Lung (tissue), 12 donors: ENCODE results near the gene PTGER3. TPM values are rescaled to one million over a fixed set of nuclear protein-coding genes. Genes with fewer than 3 reads are reported as not detected.

Experiments
- ATAC-seq: fragments of 200-7000 bp; cut with Tn5 transposase; one replicate; pipeline ENCODE4 v1.9.1; 2020; ENCODE audit warnings: moderate number of reproducible peaks; ENCODE audit not compliant: insufficient read depth, low FRiP score
- DNase-seq, 3 donors: peaks; one replicate each; pipeline ENCODE4 v3.0.0-alpha.2; 2013 to 2017
- H3K27ac ChIP-seq, 2 donors: one replicate each; pipeline ENCODE4 v1.5.1; 2013; ENCODE audit warnings: mild to moderate bottlenecking in 2 of 2, moderate library complexity in 2 of 2, control low read depth in 1 of 2, inconsistent platforms in 1 of 2, low read depth in 1 of 2, low read length in 1 of 2
- H3K27me3 ChIP-seq, 3 donors: one replicate each; pipeline ENCODE4 v1.5.1; 2013; ENCODE audit warnings: low read length in 2 of 3; ENCODE audit not compliant: control insufficient read depth in 3 of 3, insufficient read depth in 3 of 3
- H3K36me3 ChIP-seq, 4 donors: one replicate each; pipeline ENCODE4 v1.5.1; 2013; ENCODE audit warnings: low read length in 4 of 4, mild to moderate bottlenecking in 1 of 4, moderate library complexity in 1 of 4; ENCODE audit not compliant: control insufficient read depth in 4 of 4, insufficient read depth in 4 of 4
- H3K4me1 ChIP-seq, 5 donors: one replicate each; pipeline ENCODE4 v1.5.1; 2013; ENCODE audit warnings: low read length in 5 of 5, mild to moderate bottlenecking in 2 of 5, moderate library complexity in 1 of 5; ENCODE audit not compliant: control insufficient read depth in 5 of 5, insufficient read depth in 5 of 5
- H3K4me3 ChIP-seq: one replicate; pipeline ENCODE4 v1.5.1; 2013; ENCODE audit warnings: mild to moderate bottlenecking, control low read depth, moderate library complexity
- H3K9ac ChIP-seq, 2 donors: one replicate each; pipeline ENCODE4 v1.5.1; 2013; ENCODE audit warnings: low read length in 2 of 2, control low read depth in 1 of 2; ENCODE audit not compliant: insufficient read depth in 1 of 2
- H3K9me3 ChIP-seq, 4 donors: one replicate each; pipeline ENCODE4 v1.5.1; 2013; ENCODE audit warnings: low read length in 3 of 4, mild to moderate bottlenecking in 1 of 4, moderate library complexity in 1 of 4; ENCODE audit not compliant: control insufficient read depth in 4 of 4, insufficient read depth in 3 of 4
- WGBS, 2 donors: extraction: QIAGEN DNeasy Blood & Tissue Kit; methylation state at CpG; one replicate each; pipeline ENCODE4 v1.1.7; 2013; 5-methylcytosine and 5-hydroxymethylcytosine counted together
- polyA plus RNA-seq, 2 donors: library from polyadenylated mRNA; stranded (reverse); fragments of 200-250 nt; gene quantifications; one replicate each; pipeline ENCODE4 v1.2.1, GENCODE V29; 2013
- total RNA-seq, 2 donors: library from RNA; depleted of rRNA in 1 of 2; stranded (reverse); fragments of >200 nt in 1 of 2; gene quantifications; one replicate each; pipeline ENCODE4 v1.2.1, GENCODE V29; 2014 to 2021
- TF ChIP-seq, protein P1 (sequence below): IDR thresholded peaks from 2 replicates; pipeline ENCODE4 v1.5.1; 2012; ENCODE audit warnings: mild to moderate bottlenecking; ENCODE audit errors: control extremely low read depth, extremely low read depth
- donor health status: control.
- donor health status: control.
- donor health status: Bipolar disorder and iron deficiency.
- donor health status: healthy.
- donor health status: DM: yes; HTN: yes; CAD: no.

Gene PTGER3
- total and polyA plus RNA-seq, 4 donors: 0.31 to 1.8 (median 1.4) TPM

DNA sequence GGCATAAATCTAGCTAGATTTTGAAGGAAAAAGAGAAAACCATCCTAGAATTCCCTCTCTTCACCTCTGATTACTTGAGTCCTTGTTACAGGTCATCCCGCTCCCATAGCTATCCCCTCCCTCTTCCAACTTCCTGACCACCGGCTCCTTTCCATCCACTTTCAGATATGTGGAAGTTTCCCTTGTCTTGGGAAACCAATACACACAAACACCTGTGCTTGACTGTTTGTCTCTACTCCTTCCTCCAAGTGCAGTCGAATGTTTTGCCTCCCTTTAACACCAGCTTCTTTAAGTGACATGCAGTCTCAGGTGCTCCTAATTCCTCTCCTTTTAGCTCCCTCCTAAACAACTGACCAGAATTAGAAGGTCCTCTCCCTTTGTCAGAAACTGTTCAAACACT, 70.0 kb downstream of the PTGER3 start:
- Histone ChIP-seq H3K4me1 (no peaks in the 10 kb centered on the region), H3K4me3 (no peak overlapping the region), H3K36me3 (no peaks in the 10 kb centered on the region), H3K27ac (no peak overlapping the region), H3K27me3 (no peaks in the 10 kb centered on the region), H3K9ac (no peak overlapping the region), H3K9me3 (no peaks in the 10 kb centered on the region)
- TF ChIP-seq, protein P1, sequence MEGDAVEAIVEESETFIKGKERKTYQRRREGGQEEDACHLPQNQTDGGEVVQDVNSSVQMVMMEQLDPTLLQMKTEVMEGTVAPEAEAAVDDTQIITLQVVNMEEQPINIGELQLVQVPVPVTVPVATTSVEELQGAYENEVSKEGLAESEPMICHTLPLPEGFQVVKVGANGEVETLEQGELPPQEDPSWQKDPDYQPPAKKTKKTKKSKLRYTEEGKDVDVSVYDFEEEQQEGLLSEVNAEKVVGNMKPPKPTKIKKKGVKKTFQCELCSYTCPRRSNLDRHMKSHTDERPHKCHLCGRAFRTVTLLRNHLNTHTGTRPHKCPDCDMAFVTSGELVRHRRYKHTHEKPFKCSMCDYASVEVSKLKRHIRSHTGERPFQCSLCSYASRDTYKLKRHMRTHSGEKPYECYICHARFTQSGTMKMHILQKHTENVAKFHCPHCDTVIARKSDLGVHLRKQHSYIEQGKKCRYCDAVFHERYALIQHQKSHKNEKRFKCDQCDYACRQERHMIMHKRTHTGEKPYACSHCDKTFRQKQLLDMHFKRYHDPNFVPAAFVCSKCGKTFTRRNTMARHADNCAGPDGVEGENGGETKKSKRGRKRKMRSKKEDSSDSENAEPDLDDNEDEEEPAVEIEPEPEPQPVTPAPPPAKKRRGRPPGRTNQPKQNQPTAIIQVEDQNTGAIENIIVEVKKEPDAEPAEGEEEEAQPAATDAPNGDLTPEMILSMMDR: no peak
- ATAC-seq (no peak), DNase-seq (no peak)
- WGBS, 2 donors: 52 to 75% methylated on average over 3 of the region's 3 CpGs

DNA sequence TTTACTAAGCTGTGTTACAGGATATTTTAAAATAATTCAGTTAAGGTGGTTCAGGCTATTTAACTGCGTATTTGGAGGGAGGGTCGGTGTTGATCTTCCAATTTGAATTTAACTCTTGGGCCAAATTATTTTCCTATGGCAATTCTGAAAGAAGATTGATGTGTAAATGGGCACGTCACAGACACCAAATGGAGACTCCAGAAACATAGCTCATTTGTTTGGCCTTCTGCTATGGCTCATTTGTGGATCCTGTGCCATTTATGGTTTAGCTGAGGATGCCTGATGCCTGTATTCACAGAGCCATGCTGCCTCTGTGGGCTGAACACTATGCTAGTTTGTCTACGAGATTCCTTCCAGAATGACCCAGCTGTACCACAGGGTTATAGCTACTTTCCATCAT, 70.6 kb downstream of the PTGER3 start:
- 81 to 89% methylated on average over 4 of the region's 4 CpGs for WGBS, 2 donors
- DNase-seq (no peak), ATAC-seq (no peak)
- H3K27me3 ChIP-seq: no peaks in the 10 kb centered on the region
- no peaks in the 10 kb centered on the region for H3K36me3 ChIP-seq
- H3K9me3 ChIP-seq: no peaks in the 10 kb centered on the region
- H3K4me3 ChIP-seq: no peak overlapping the region
- H3K4me1 ChIP-seq: no peaks in the 10 kb centered on the region
- TF ChIP-seq, protein P1: no peak
- no peak overlapping the region for H3K9ac ChIP-seq
- no peak overlapping the region for H3K27ac ChIP-seq

DNA sequence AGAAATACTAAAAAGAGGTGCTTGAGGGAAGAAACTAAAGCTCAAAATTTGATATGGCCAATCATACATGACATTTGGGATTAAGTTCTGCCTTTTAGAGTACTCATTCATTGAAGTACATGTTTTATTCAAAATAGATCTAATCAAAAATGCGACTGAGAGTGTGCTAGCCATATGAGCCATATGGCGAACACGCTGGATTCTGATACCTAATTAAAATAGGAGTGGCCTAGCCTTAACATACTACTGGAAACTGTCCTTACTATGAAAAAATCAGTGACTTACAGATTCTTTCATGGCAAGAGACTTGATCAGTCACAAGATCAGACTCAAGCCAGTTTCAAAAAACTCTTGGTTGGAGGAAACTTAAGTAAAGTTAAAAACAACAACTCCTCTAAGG, 73.9 kb downstream of the PTGER3 start:
- no peaks in the 10 kb centered on the region for H3K36me3 ChIP-seq
- no peak overlapping the region for H3K4me3 ChIP-seq
- H3K4me1 ChIP-seq: no peaks in the 10 kb centered on the region
- DNase-seq (no peak), ATAC-seq (no peak)
- WGBS, 2 donors: 76 to 90% methylated on average over 3 of the region's 3 CpGs
- no peak overlapping the region for H3K27ac ChIP-seq
- TF ChIP-seq, protein P1: no peak
- H3K9ac ChIP-seq: no peak overlapping the region
- H3K9me3 ChIP-seq: no peaks in the 10 kb centered on the region
- no peaks in the 10 kb centered on the region for H3K27me3 ChIP-seq

DNA sequence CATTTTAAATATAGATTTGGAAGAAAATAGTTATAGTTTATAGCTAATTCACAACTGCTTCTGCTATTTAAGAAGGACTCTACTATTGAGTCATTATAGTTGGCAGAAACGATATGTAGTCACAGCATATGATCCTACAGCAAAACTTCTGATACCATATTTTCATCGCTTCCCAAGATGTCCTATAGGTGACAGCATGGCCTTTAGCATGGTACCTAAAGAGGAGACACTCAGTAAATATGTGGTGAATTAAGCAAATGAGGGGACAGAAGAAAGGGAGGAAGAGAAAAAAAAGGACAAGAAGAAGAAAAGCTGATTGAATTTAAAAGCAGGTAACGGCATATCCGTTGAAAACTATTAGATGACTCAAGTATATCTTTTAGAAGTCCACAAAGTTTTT, 77.2 kb downstream of the PTGER3 start:
- no peaks in the 10 kb centered on the region for H3K36me3 ChIP-seq
- no peaks in the 10 kb centered on the region for H3K4me1 ChIP-seq
- no peak overlapping the region for H3K9ac ChIP-seq
- no peak overlapping the region for H3K27ac ChIP-seq
- no peaks in the 10 kb centered on the region for H3K9me3 ChIP-seq
- H3K27me3 ChIP-seq: no peaks in the 10 kb centered on the region
- DNase-seq (no peak), ATAC-seq (no peak)
- no peak overlapping the region for H3K4me3 ChIP-seq
- TF ChIP-seq, protein P1: no peak
- 82 to 97% methylated on average over 4 of the region's 4 CpGs for WGBS, 2 donors
